ENCODE measurements around the gene ARID5A. TPM values are rescaled to one million over a fixed set of nuclear protein-coding genes. Genes with fewer than 3 reads are reported as not detected.
A peak's percentile ranks its signal among the peaks of the same experiment; 100 is the strongest.

Gene ARID5A
- total and polyA plus RNA-seq, 2 experiments from 2014 or later: 5.5 to 7.7 TPM

DNA sequence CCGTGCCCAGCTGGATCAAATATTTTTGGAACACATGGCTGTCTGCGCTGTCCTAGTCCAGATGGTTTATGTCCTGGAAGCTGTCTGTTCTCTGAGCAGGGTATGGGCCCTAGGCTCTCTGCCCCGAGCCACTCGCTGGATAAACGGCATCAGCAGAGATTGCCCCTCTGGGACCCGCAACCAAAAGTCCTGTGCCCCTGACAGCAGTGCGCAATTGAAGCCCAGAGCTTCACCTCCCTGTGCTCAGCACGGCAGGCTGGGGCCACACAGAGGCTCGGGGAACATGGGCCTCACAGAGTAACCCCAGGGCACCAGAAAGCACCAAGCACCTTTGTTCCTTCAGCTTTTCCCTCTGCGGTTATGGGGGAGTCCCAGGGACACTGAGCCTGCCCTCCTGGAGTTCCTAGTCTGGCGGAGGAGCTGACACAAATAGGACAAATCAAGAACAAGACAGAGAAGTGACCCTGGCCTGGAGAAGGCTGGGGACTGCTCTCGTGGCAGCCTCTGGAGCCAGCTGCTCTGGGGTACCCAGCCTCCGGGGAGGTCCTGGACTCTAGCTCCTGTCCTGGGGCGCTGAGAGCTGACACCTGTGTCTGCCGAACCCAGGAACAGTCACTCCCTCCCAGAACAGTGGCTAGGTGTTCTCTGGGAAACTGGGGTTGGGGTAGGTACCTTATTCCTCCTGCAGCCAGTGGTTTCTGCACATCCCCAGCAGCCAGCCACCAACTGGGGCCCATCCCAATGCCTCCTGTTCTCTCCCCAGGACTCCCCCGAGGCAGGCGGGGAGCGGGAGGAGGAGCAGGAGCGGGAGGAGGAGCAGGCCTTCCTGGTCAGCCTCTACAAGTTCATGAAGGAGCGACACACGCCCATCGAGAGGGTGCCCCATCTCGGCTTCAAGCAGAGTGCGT, 12.3 kb downstream of the ARID5A start:
- DNase-seq (ENCODE audit: low spot score) (no peak), ATAC-seq (no peak)
- TF ChIP-seq JUNB (IDR thresholded peaks at IDR 0.05; ENCODE audit: unreplicated experiment): no peak
- Histone ChIP-seq H3K9me2 (ENCODE audit: insufficient read depth) (peaks cover 10% of the 10 kb centered on the region; the same call in 1 of the 2 replicates), H4K20me1 (replicated peaks; ENCODE audit: insufficient read depth) (no peaks in the 10 kb centered on the region), H3K4me1 (ENCODE audit: insufficient read depth) (peaks cover 11% of the 10 kb centered on the region), H3K4me2 (no peak overlapping the region), H3K27me3 (ENCODE audit: insufficient read depth) (no peaks in the 10 kb centered on the region), H3K36me3 (ENCODE audit: insufficient read depth) (no peaks in the 10 kb centered on the region), H3K27ac (ENCODE audit: low read depth) (no peak overlapping the region), H2AFZ (no peak overlapping the region), H3K79me2 (replicated peaks; ENCODE audit: insufficient read depth) (no peaks in the 10 kb centered on the region), H3F3A (replicated peaks; ENCODE audit: low read depth) (peaks cover 8% of the 10 kb centered on the region; the same call in 1 of the 2 replicates), H3K4me3 (no peak overlapping the region)
- peaks cover 9% of the 10 kb centered on the region for H3K27me3 Mint-ChIP-seq (ENCODE audit: insufficient read depth, low read depth, poor library complexity)
- peaks cover 8% of the 10 kb centered on the region; the same call in 2 of the 3 replicates for H3K9me3 Mint-ChIP-seq
- peaks cover 23% of the 10 kb centered on the region for H3K4me1 Mint-ChIP-seq
- no peak overlapping the region for H3K27ac Mint-ChIP-seq
- no peak overlapping the region for H3K4me3 Mint-ChIP-seq
- peaks cover 18% of the 10 kb centered on the region for H3K36me3 Mint-ChIP-seq (ENCODE audit: low read depth)

GRCh38 chr2:96549466-96549785, 12.9 kb downstream of the ARID5A start:
- Histone ChIP-seq H3K4me2 (no peak overlapping the region), H3K4me3 (no peak overlapping the region), H3K27me3 (ENCODE audit: insufficient read depth) (no peaks in the 10 kb centered on the region), H3K9me2 (ENCODE audit: insufficient read depth) (peaks cover 10% of the 10 kb centered on the region; the same call in 1 of the 2 replicates), H2AFZ (no peak overlapping the region), H4K20me1 (replicated peaks; ENCODE audit: insufficient read depth) (no peaks in the 10 kb centered on the region), H3K36me3 (ENCODE audit: insufficient read depth) (no peaks in the 10 kb centered on the region), H3K27ac (ENCODE audit: low read depth) (no peak overlapping the region), H3K4me1 (ENCODE audit: insufficient read depth) (peaks cover 11% of the 10 kb centered on the region), H3F3A (replicated peaks; ENCODE audit: low read depth) (peaks cover 8% of the 10 kb centered on the region; the same call in 1 of the 2 replicates), H3K79me2 (replicated peaks; ENCODE audit: insufficient read depth) (no peaks in the 10 kb centered on the region)
- TF ChIP-seq, protein P1, sequence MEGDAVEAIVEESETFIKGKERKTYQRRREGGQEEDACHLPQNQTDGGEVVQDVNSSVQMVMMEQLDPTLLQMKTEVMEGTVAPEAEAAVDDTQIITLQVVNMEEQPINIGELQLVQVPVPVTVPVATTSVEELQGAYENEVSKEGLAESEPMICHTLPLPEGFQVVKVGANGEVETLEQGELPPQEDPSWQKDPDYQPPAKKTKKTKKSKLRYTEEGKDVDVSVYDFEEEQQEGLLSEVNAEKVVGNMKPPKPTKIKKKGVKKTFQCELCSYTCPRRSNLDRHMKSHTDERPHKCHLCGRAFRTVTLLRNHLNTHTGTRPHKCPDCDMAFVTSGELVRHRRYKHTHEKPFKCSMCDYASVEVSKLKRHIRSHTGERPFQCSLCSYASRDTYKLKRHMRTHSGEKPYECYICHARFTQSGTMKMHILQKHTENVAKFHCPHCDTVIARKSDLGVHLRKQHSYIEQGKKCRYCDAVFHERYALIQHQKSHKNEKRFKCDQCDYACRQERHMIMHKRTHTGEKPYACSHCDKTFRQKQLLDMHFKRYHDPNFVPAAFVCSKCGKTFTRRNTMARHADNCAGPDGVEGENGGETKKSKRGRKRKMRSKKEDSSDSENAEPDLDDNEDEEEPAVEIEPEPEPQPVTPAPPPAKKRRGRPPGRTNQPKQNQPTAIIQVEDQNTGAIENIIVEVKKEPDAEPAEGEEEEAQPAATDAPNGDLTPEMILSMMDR (conservative IDR thresholded peaks at IDR 0.05; ENCODE audit: low read depth in 2 of 2): no peak
- Mint-ChIP-seq H3K4me1 (peaks cover 23% of the 10 kb centered on the region), H3K9me3 (peaks cover 8% of the 10 kb centered on the region; the same call in 2 of the 3 replicates), H3K27me3 (ENCODE audit: insufficient read depth, low read depth, poor library complexity) (peaks cover 9% of the 10 kb centered on the region), H3K36me3 (ENCODE audit: low read depth) (peaks cover 16% of the 10 kb centered on the region), H3K27ac (no peak overlapping the region), H3K4me3 (no peak overlapping the region)
- ATAC-seq (no peak), DNase-seq (ENCODE audit: low spot score) (no peak)

- H3K9me2 ChIP-seq (ENCODE audit: insufficient read depth): peaks cover 10% of the 10 kb centered on the region; the same call in 1 of the 2 replicates
- Mint-ChIP-seq H3K4me1 (peaks cover 30% of the 10 kb centered on the region), H3K36me3 (ENCODE audit: low read depth) (peaks cover 11% of the 10 kb centered on the region), H3K4me3 (no peak overlapping the region), H3K27me3 (ENCODE audit: insufficient read depth, low read depth, poor library complexity) (peaks cover 9% of the 10 kb centered on the region), H3K9me3 (peaks cover 8% of the 10 kb centered on the region; the same call in 2 of the 3 replicates), H3K27ac (no peak overlapping the region)
- ATAC-seq: peak; percentile 60
- peak; percentile 95 for DNase-seq (ENCODE audit: low spot score)
- H3K4me3 ChIP-seq: peak overlapping the region; percentile 41; the same call in 1 of the 2 replicates
- H3K27ac ChIP-seq (ENCODE audit: low read depth): no peak overlapping the region
- H3K27me3 ChIP-seq (ENCODE audit: insufficient read depth): no peaks in the 10 kb centered on the region
- H3K4me1 ChIP-seq (ENCODE audit: insufficient read depth): peaks cover 11% of the 10 kb centered on the region
- no peaks in the 10 kb centered on the region for H3K36me3 ChIP-seq (ENCODE audit: insufficient read depth)
- H4K20me1 ChIP-seq (replicated peaks; ENCODE audit: insufficient read depth): no peaks in the 10 kb centered on the region
- peak overlapping the region; percentile 57; the same call in 1 of the 2 replicates for H3K4me2 ChIP-seq
- H3K79me2 ChIP-seq (replicated peaks; ENCODE audit: insufficient read depth): no peaks in the 10 kb centered on the region
- H2AFZ ChIP-seq: peak overlapping the region; percentile 72
- peaks cover 8% of the 10 kb centered on the region; the same call in 1 of the 2 replicates for H3F3A ChIP-seq (replicated peaks; ENCODE audit: low read depth)
- TF ChIP-seq EZH2 (IDR thresholded peaks at IDR 0.05; ENCODE audit: low read depth, unreplicated experiment) (no peak), EZH2phosphoT487 (IDR thresholded peaks at IDR 0.05; ENCODE audit: unreplicated experiment) (no peak), ETS1 (IDR thresholded peaks at IDR 0.05) (no peak), REST (IDR thresholded peaks at IDR 0.05; ENCODE audit: unreplicated experiment) (no peak)
- TF ChIP-seq, protein P1 (conservative IDR thresholded peaks at IDR 0.05; ENCODE audit: low read depth in 2 of 2): peak; percentile 72 to 90
These were observed 13.6 kb downstream of the ARID5A start for GRCh38 chr2:96549967-96550786.
